HG03575 (cell line): ENCODE results near the gene TUSC2.
"Not testable (repeated sequence)": the region's sequence is repeated elsewhere in the genome, so short reads cannot be mapped to it uniquely, and the experiment has no call there.

Source experiments
- ATAC-seq: cut with Tn5 transposase; IDR thresholded peaks from one replicate; pipeline ENCODE4 v1.9.1; 2021; ENCODE audit not compliant: unreplicated experiment, insufficient number of reproducible peaks, low FRiP score; ENCODE audit errors: extremely low read depth

TUSC2 gene

GRCh38 chr3:50284121-50284520, 43.9 kb downstream of the TUSC2 start:
- not testable (repeated sequence) for ATAC-seq

GRCh38 chr3:50279255-50280016, 48.6 kb downstream of the TUSC2 start:
- no peak for ATAC-seq

GRCh38 chr3:50278880-50279224, 49.2 kb downstream of the TUSC2 start, which contains the start of gene LSMEM2:
Gene LSMEM2 (plus strand): TSS chr3:50279087. CDS start chr3:50279114, 27 bp downstream.
- ATAC-seq = no peak

- no peak for ATAC-seq
Measured at GRCh38 chr3:50278123-50278879, 49.7 kb downstream of the TUSC2 start.

GRCh38 chr3:50276762-50277101, 51.3 kb downstream of the TUSC2 start:
- no peak for ATAC-seq

GRCh38 chr3:50275996-50276761, 51.8 kb downstream of the TUSC2 start:
- ATAC-seq = no peak

GRCh38 chr3:50275141-50275995, 52.7 kb downstream of the TUSC2 start:
- no peak for ATAC-seq
